ENCODE measurements around the gene TMEFF1.

GRCh38 chr9:100591639-100592412, 118.9 kb downstream of the TMEFF1 start:
- no peak for TF ChIP-seq EP300 (IDR thresholded peaks at IDR 0.05)
- TF ChIP-seq CTCF (IDR thresholded peaks at IDR 0.05), result no peak
- TF ChIP-seq POLR2A (IDR thresholded peaks at IDR 0.05), result no peak
- TF ChIP-seq POLR2AphosphoS5 (IDR thresholded peaks at IDR 0.05), result no peak

Data from gastroesophageal sphincter (tissue), 3 donors.